ENCODE data around the gene POU2F3.

- TF ChIP-seq, protein P1, sequence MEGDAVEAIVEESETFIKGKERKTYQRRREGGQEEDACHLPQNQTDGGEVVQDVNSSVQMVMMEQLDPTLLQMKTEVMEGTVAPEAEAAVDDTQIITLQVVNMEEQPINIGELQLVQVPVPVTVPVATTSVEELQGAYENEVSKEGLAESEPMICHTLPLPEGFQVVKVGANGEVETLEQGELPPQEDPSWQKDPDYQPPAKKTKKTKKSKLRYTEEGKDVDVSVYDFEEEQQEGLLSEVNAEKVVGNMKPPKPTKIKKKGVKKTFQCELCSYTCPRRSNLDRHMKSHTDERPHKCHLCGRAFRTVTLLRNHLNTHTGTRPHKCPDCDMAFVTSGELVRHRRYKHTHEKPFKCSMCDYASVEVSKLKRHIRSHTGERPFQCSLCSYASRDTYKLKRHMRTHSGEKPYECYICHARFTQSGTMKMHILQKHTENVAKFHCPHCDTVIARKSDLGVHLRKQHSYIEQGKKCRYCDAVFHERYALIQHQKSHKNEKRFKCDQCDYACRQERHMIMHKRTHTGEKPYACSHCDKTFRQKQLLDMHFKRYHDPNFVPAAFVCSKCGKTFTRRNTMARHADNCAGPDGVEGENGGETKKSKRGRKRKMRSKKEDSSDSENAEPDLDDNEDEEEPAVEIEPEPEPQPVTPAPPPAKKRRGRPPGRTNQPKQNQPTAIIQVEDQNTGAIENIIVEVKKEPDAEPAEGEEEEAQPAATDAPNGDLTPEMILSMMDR (IDR thresholded peaks at IDR 0.05; ENCODE audit: low read length): no peak
- TF ChIP-seq EZH2 (IDR thresholded peaks at IDR 0.05; ENCODE audit: borderline replicate concordance, low read length): no peak
These were observed 27.0 kb upstream of the POU2F3 start for GRCh38 chr11:120212926-120213325.

Measured in OCI-LY1 (cell line).